Measurements from ENCODE around the gene SIN3B. TPM values are rescaled to one million over a fixed set of nuclear protein-coding genes. Genes with fewer than 3 reads are reported as not detected.
A peak's percentile ranks its signal among the peaks of the same experiment; 100 is the strongest.
"Not testable (repeated sequence)": the region's sequence is repeated elsewhere in the genome, so short reads cannot be mapped to it uniquely, and the experiment has no call there.

The SIN3B gene
- total and polyA plus RNA-seq, 12 donors: 13.9 to 37.7 (median 24.8) TPM

DNA sequence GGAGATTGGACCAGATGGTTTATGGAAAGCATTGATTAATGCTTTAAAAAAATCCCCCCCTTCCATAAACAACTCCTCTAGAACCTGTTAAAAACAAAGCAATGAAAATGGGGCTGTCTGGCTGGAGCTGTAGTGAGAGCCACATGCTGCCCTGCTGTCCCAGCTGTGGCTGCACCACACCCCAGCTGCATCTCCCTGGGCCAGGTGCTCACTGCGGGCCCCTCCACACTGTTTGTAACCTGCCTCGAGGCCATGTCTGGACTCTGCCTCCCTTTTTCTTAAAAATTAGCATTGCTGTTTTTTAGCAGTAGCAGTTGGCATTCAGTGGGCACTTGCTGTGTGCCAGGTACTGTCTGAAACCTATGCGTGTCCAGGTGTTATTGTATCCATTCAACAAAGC, 44.4 kb downstream of the SIN3B start:
- H3K27me3 ChIP-seq: no peaks in the 10 kb centered on the region
- TF ChIP-seq, protein P1, sequence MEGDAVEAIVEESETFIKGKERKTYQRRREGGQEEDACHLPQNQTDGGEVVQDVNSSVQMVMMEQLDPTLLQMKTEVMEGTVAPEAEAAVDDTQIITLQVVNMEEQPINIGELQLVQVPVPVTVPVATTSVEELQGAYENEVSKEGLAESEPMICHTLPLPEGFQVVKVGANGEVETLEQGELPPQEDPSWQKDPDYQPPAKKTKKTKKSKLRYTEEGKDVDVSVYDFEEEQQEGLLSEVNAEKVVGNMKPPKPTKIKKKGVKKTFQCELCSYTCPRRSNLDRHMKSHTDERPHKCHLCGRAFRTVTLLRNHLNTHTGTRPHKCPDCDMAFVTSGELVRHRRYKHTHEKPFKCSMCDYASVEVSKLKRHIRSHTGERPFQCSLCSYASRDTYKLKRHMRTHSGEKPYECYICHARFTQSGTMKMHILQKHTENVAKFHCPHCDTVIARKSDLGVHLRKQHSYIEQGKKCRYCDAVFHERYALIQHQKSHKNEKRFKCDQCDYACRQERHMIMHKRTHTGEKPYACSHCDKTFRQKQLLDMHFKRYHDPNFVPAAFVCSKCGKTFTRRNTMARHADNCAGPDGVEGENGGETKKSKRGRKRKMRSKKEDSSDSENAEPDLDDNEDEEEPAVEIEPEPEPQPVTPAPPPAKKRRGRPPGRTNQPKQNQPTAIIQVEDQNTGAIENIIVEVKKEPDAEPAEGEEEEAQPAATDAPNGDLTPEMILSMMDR (IDR thresholded peaks at IDR 0.05): no peak
- intact Hi-C loops (cut with DNase I): no loop called here
- no peak overlapping the region for H3K4me3 ChIP-seq
- H3K4me1 ChIP-seq: peaks cover 3 to 49% (median 23%) of the 10 kb centered on the region in 9 donors
- no peaks in the 10 kb centered on the region for H3K9me3 ChIP-seq
- ATAC-seq (no peak), DNase-seq (no peak)
- H3K27ac ChIP-seq: peak overlapping the region in 2 of 10 donors; percentile 83 to 84
- 92 to 95% methylated on average over 3 of the region's 3 CpGs for WGBS, 2 donors
- H3K36me3 ChIP-seq: peaks cover 0 to 83% (median 58%) of the 10 kb centered on the region in 9 donors

DNA sequence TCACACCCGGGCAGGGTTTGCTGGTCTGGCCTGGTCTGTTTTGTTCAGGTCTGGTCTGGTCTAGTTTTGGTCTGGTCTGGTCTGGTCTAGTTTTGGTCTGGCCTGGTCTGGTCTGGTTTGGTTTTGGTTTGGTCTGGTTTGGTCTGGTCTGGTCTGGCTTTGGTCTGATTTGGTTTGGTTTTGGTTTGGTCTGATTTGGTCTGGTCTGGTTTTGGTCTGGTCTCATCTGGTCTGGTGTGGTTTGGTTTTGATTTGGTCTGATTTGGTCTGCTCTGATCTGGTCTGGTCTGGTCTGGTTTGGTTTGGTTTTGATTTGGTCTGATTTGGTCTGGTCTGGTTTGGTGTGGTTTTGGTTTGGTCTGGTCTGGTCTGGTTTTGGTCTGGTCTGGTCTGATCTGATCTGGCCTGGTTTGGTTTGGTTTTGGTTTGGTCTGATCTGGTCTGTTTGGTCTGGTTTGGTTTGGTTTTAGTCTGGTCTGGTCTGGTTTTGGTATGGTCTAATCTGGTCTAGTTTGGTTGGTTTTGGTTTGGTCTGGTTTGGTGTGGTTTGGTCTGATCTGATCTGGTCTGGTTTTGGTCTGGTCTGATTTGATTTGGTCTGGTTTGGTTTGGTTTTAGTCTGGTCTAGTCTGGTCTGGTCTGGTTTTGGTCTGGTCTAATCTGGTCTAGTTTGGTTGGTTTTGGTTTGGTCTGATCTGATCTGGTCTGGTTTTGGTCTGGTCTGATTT, 45.2 kb downstream of the SIN3B start:
- Histone ChIP-seq H3K4me3 (no peak overlapping the region), H3K9me3 (no peaks in the 10 kb centered on the region), H3K36me3 (peaks cover 0 to 83% (median 60%) of the 10 kb centered on the region in 9 donors), H3K27ac (peak overlapping the region in 2 of 10 donors; percentile 83 to 84), H3K4me1 (peaks cover 3 to 49% (median 23%) of the 10 kb centered on the region in 9 donors), H3K27me3 (no peaks in the 10 kb centered on the region)
- intact Hi-C loops (cut with DNase I): no loop called here
- TF ChIP-seq, protein P1 (IDR thresholded peaks at IDR 0.05): no peak
- 95 to 98% methylated on average over 1 of the region's 1 CpG for WGBS, 2 donors
- DNase-seq (no peak), ATAC-seq (no peak)

DNA sequence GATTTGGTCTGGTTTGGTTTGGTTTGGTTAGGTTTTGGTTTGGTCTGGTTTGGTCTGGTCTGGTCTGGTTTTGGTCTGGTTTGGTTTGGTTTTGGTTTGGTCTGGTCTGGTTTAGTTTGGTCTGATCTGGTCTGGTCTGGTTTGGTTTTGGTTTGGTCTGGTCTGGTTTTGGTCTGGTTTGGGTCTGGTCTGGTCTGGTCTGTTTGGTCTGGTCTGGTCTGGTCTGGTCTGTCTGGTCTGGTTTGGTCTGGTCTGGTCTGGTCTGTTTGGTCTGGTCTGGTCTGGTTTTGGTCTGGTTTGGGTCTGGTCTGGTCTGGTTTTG, 45.7 kb downstream of the SIN3B start:
- ATAC-seq; intact Hi-C loops (cut with DNase I); H3K4me3 ChIP-seq; H3K27me3 ChIP-seq; DNase-seq; H3K27ac ChIP-seq; H3K9me3 ChIP-seq: not testable (repeated sequence)
- Histone ChIP-seq H3K4me1 (peaks cover 3 to 52% (median 23%) of the 10 kb centered on the region in 9 donors), H3K36me3 (peaks cover 0 to 83% (median 59%) of the 10 kb centered on the region in 9 donors)

DNA sequence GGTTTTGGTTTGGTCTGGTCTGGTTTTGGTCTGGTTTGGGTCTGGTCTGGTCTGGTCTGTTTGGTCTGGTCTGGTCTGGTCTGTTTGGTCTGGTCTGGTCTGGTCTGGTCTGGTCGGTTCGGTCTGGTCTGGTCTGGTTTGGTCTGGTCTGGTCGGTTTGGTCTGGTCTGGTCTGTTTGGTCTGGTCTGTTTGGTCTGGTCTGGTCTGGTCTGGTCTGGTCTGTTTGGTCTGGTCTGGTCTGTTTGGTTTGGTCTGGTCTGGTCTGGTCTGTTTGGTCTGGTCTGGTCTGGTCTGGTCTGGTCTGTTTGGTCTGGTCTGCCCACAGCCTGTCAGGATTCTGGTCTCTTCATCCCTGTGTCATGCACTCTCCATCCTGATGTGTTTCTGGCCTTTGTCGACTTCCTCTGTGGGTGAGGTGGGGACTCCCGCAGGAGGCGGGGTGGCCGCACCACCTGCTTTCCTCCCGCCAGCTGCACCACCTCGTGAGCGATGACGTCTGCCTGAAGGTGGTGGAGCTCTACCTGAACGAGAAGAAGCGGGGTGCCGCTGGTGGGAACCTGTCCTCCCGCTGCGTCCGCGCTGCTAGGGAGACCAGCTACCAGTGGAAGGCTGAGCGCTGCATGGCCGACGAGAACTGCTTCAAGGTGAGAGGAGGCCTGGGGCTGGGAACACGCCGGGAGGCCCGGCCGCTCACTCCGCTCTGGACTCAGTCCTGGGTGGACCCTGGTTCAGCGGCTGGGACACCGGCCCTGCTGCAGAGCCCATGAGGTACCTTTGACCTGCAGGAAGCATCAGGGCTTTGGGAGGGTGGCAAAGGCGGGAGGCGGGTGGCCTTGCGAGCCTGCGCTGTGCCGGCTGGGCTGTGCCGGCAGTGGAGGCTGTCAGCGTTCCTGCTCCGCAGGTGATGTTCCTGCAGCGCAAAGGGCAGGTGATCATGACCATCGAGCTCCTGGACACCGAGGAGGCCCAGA, 46.7 kb downstream of the SIN3B start:
- Histone ChIP-seq H3K9me3 (peaks cover 0 to 7% (median 0%) of the 10 kb centered on the region in 11 donors), H3K4me1 (peaks cover 3 to 52% (median 23%) of the 10 kb centered on the region in 9 donors), H3K4me3 (no peak overlapping the region), H3K27ac (peak overlapping the region in 8 of 10 donors; percentile 4 to 70 (median 40)), H3K36me3 (peaks cover 0 to 81% (median 56%) of the 10 kb centered on the region in 9 donors), H3K27me3 (no peaks in the 10 kb centered on the region)
- WGBS, 2 donors: 90 to 92% methylated on average over 39 of the region's 39 CpGs
- DNase-seq (no peak), ATAC-seq (peak in 1 of 8 donors; percentile 4)
- intact Hi-C loops (cut with DNase I): no loop called here
- TF ChIP-seq, protein P1 (IDR thresholded peaks at IDR 0.05): no peak
